ENCODE measurements around the gene CRISP1. TPM values are rescaled to one million over a fixed set of nuclear protein-coding genes. Genes with fewer than 3 reads are reported as not detected.
"Not testable (repeated sequence)": the region's sequence is repeated elsewhere in the genome, so short reads cannot be mapped to it uniquely, and the experiment has no call there.

CRISP1 gene
- total RNA-seq, 3 donors from 2014 or later = not detected

- intact Hi-C loops (cut with DNase I, micrococcal nuclease) = no loop called here
- TF ChIP-seq, protein P1, sequence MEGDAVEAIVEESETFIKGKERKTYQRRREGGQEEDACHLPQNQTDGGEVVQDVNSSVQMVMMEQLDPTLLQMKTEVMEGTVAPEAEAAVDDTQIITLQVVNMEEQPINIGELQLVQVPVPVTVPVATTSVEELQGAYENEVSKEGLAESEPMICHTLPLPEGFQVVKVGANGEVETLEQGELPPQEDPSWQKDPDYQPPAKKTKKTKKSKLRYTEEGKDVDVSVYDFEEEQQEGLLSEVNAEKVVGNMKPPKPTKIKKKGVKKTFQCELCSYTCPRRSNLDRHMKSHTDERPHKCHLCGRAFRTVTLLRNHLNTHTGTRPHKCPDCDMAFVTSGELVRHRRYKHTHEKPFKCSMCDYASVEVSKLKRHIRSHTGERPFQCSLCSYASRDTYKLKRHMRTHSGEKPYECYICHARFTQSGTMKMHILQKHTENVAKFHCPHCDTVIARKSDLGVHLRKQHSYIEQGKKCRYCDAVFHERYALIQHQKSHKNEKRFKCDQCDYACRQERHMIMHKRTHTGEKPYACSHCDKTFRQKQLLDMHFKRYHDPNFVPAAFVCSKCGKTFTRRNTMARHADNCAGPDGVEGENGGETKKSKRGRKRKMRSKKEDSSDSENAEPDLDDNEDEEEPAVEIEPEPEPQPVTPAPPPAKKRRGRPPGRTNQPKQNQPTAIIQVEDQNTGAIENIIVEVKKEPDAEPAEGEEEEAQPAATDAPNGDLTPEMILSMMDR (IDR thresholded peaks at IDR 0.05) = no peak
- ATAC-seq (no peak), DNase-seq (no peak)
- Histone ChIP-seq H3K4me3 (no peak overlapping the region), H3K9me3 (no peaks in the 10 kb centered on the region), H3K36me3 (ENCODE audit: low read depth) (no peaks in the 10 kb centered on the region), H3K4me1 (ENCODE audit: low read depth) (no peaks in the 10 kb centered on the region)
Observed at GRCh38 chr6:49909563-49909962, 43.2 kb upstream of the CRISP1 start.

DNA sequence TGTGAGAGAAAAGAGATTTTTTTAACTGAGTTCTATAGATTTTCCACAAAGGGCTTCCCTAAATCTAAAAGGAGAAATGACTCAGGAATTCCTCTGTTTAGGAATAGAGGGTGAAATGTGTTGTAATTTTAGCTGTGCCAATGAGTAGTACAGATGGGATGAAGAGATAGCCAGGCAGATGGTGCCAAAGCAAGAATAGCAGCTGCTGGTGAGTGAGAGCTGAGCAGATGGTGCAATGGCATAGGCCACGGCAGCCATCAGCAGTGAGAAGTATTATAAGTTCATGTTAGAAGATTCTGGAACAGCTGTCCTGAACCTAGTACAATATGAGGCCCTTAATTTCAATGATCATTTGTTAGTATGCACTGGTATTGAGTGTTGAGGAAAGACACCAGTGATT is 40.2 kb upstream of the CRISP1 start:
- no peak overlapping the region for H3K4me3 ChIP-seq
- intact Hi-C loops (cut with DNase I, micrococcal nuclease) = no loop called here
- no peak for DNase-seq
- H3K4me1 ChIP-seq (ENCODE audit: low read depth) = no peaks in the 10 kb centered on the region
- H3K36me3 ChIP-seq (ENCODE audit: low read depth) = no peaks in the 10 kb centered on the region
- TF ChIP-seq, protein P1 (IDR thresholded peaks at IDR 0.05) = no peak
- H3K9me3 ChIP-seq = no peaks in the 10 kb centered on the region
- no peak for ATAC-seq

DNA sequence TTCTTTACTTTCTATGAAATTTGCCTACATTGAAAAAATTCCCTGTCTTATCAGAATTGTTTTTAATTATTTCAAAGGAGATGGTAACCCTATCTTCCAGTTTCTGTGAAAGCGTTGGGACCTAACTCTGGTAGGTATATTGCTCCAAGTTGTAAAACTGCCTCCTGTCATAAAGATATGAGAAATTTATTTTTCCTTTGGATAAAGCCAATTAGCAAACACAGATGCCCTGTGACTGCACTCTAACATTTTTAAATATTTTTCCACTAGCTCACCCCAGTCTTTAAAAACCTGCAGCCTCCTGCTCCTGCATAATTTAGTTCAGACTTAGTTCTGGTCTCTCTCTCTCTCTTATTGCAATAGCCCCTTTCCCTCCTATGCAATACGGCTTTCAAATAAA is 39.0 kb upstream of the CRISP1 start:
- intact Hi-C loops (cut with DNase I, micrococcal nuclease) = no loop called here

GRCh38 chr6:49902856-49903255 is 36.5 kb upstream of the CRISP1 start:
- no peaks in the 10 kb centered on the region for H3K9me3 ChIP-seq
- H3K36me3 ChIP-seq (ENCODE audit: low read depth) = no peaks in the 10 kb centered on the region
- ATAC-seq (no peak), DNase-seq (no peak)
- H3K4me3 ChIP-seq = no peak overlapping the region
- intact Hi-C loops (cut with DNase I, micrococcal nuclease) = no loop called here
- H3K4me1 ChIP-seq (ENCODE audit: low read depth) = no peaks in the 10 kb centered on the region
- TF ChIP-seq, protein P1 (IDR thresholded peaks at IDR 0.05) = no peak

More for the DNA sequence above, 39.0 kb upstream of the CRISP1 start:
- Histone ChIP-seq H3K4me3 (no peak overlapping the region), H3K36me3 (ENCODE audit: low read depth) (no peaks in the 10 kb centered on the region), H3K9me3 (no peaks in the 10 kb centered on the region), H3K4me1 (ENCODE audit: low read depth) (no peaks in the 10 kb centered on the region)
- DNase-seq = no peak
- ATAC-seq = no peak
- TF ChIP-seq, protein P1 (IDR thresholded peaks at IDR 0.05) = no peak

DNA sequence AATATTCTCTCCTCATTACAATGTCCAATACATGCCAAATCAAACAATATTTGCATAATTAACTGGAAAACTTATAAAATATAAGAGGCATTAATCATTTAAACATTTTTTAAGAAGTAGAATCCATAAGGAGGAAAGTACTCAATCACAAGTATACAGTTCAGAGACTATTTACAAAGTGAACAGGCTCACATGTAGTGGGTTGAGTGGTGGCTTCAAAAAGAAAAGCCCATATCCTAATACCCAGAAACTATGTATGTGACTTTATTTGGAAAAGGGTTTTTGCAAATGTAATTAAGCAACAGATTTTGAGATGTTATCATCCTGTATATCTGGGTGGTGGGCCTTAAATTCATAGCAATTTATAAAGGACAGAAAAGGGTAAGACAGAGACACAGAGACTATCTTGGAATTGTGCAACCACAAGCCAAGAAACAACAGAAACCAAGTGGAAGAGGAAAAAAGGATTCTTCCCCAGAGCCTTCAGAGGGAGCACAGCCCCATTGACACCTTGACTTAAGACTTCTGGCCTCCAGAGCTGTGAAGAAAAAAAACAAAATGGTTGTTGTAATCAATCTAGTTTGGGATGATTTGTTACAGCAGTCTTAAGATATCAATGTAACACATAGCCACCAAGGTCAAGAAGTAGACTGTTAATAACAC is 32.7 kb upstream of the CRISP1 start:
- DNase-seq (no peak), ATAC-seq (no peak)
- no peak overlapping the region for H3K4me3 ChIP-seq
- no peaks in the 10 kb centered on the region for H3K36me3 ChIP-seq (ENCODE audit: low read depth)
- H3K4me1 ChIP-seq (ENCODE audit: low read depth) = no peaks in the 10 kb centered on the region
- TF ChIP-seq, protein P1 (IDR thresholded peaks at IDR 0.05) = no peak
- intact Hi-C loops (cut with DNase I, micrococcal nuclease) = no loop called here
- no peaks in the 10 kb centered on the region for H3K9me3 ChIP-seq

DNA sequence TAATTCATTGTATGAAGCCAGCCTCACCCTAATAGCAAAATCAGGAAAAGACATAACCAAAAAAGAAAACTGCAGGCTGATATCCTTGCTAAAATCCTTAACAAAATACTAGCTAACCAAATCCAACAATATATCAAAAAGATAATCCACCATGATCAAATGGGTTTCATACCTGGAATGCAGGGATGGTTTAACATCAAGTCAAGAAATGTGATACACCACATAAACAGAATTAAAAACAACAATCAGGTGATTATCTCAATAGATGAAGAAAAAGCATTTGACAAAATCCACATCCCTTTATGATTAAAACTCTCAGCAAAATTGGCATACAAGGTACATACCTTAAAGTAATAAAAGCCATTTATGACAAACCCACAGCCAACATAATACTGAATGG is 29.2 kb upstream of the CRISP1 start:
- ATAC-seq; DNase-seq; H3K9me3 ChIP-seq; H3K36me3 ChIP-seq (ENCODE audit: low read depth); intact Hi-C loops (cut with DNase I, micrococcal nuclease); H3K4me3 ChIP-seq; H3K4me1 ChIP-seq (ENCODE audit: low read depth): not testable (repeated sequence)
